Tibial nerve (tissue), 4 donors: ENCODE data around the gene LCP1. TPM values are rescaled to one million over a fixed set of nuclear protein-coding genes. Genes with fewer than 3 reads are reported as not detected.
A peak's percentile ranks its signal among the peaks of the same experiment; 100 is the strongest.

Source experiments
- DNase-seq, 2 donors: peaks; one replicate each; pipeline ENCODE4 v3.0.0-alpha.2; 2019; ENCODE audit warnings: low spot score in 2 of 2
- H3K27ac ChIP-seq, 4 donors: fragments of 200-600 bp; sonication (generic) in 3 of 4; one replicate each; pipeline ENCODE4 v1.5.1; 2017 to 2019; ENCODE audit warnings: mild to moderate bottlenecking in 1 of 4
- H3K27me3 ChIP-seq, 2 donors: fragments of 200-600 bp; sonication (generic) in 1 of 2; one replicate each; pipeline versions ENCODE4 v1.5.1 to v1.6.0; 2017 to 2019
- H3K36me3 ChIP-seq, 3 donors: fragments of 200-600 bp; sonication (generic); one replicate each; pipeline ENCODE4 v1.5.1; 2018 to 2019
- H3K4me1 ChIP-seq, 4 donors: fragments of 200-600 bp; sonication (generic) in 3 of 4; one replicate each; pipeline ENCODE4 v1.5.1; 2017 to 2019
- H3K4me3 ChIP-seq, 4 donors: fragments of 200-600 bp; sonication (generic) in 3 of 4; one replicate each; pipeline ENCODE4 v1.5.1; 2017 to 2019; ENCODE audit warnings: mild to moderate bottlenecking in 1 of 4, moderate library complexity in 1 of 4
- H3K9me3 ChIP-seq, 4 donors: fragments of 200-600 bp; sonication (generic) in 3 of 4; one replicate each; pipeline ENCODE4 v1.5.1; 2017 to 2019
- CTCF ChIP-seq, 5 experiments: fragments of 200-600 bp in 3 of 5; fragments of 450-650 bp in 2 of 5; sonication (generic) in 3 of 5; IDR thresholded peaks; one replicate each; pipeline ENCODE4 v1.5.1; 2016 to 2019; ENCODE audit warnings: antibody characterized with exemption in 5 of 5, mild to moderate bottlenecking in 3 of 5, moderate library complexity in 2 of 5
- EP300 ChIP-seq, 2 donors: sonication (generic); formaldehyde crosslinking; IDR thresholded peaks; one replicate each; pipeline ENCODE4 v1.6.1; 2017; ENCODE audit warnings: antibody characterized with exemption in 2 of 2, mild to moderate bottlenecking in 1 of 2
- POLR2A ChIP-seq, 2 donors: fragments of 450-650 bp; IDR thresholded peaks; one replicate each; pipeline ENCODE4 v1.6.1; 2017; ENCODE audit warnings: antibody characterized with exemption in 2 of 2, mild to moderate bottlenecking in 2 of 2, moderate library complexity in 2 of 2
- WGBS, 2 donors: methylation state at CpG; one replicate each; pipeline ENCODE4 v1.1.5; 2018; 5-methylcytosine and 5-hydroxymethylcytosine counted together
- total RNA-seq, 4 donors: library from RNA; depleted of rRNA; stranded (reverse); fragments of >200 nt; gene quantifications; one replicate each; pipeline ENCODE4 v1.1.0, GENCODE V29; 2016

Gene LCP1
- total RNA-seq, 4 donors from 2014 or later: 18.1 to 62.7 (median 22.4) TPM

GRCh38 chr13:46169758-46170157, 12.2 kb downstream of the LCP1 start:
- Histone ChIP-seq H3K4me1 (peaks cover 0 to 38% (median 19%) of the 10 kb centered on the region in 4 donors), H3K27me3 (no peaks in the 10 kb centered on the region), H3K9me3 (no peaks in the 10 kb centered on the region), H3K4me3 (no peak overlapping the region), H3K36me3 (no peaks in the 10 kb centered on the region), H3K27ac (no peak overlapping the region)
- WGBS, 2 donors: 89 to 100% methylated on average over 2 of the region's 2 CpGs
- TF ChIP-seq POLR2A (IDR thresholded peaks at IDR 0.05): no peak
- TF ChIP-seq CTCF (IDR thresholded peaks at IDR 0.05): no peak
- no peak for TF ChIP-seq EP300 (IDR thresholded peaks at IDR 0.05)
- DNase-seq: no peak

DNA sequence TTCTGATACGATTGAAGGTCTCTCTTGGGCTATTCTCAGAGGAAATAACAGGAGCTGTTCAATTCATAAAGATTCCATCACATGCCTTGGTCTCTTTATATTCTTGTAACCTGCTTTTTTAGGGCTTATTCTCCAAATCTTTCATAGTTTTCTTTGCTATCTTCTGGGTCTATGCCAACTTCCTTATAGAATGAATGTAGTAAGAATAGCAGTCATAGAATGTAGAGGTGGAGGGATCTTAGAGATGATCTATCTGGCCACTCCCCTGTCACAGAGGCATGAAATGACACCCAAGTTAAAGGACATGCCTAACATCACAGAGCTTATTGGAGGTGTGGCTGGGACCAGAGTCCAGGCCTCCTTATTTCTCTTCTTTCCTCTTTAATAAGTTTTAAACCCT, 13.2 kb downstream of the LCP1 start:
- Histone ChIP-seq H3K4me3 (no peak overlapping the region), H3K27me3 (no peaks in the 10 kb centered on the region), H3K36me3 (no peaks in the 10 kb centered on the region), H3K4me1 (peaks cover 0 to 36% (median 19%) of the 10 kb centered on the region in 4 donors), H3K9me3 (no peaks in the 10 kb centered on the region), H3K27ac (no peak overlapping the region)
- WGBS, 2 donors: 33 to 44% methylated on average over 1 of the region's 1 CpG
- DNase-seq: no peak
- no peak for TF ChIP-seq EP300 (IDR thresholded peaks at IDR 0.05)
- TF ChIP-seq POLR2A (IDR thresholded peaks at IDR 0.05): no peak
- no peak for TF ChIP-seq CTCF (IDR thresholded peaks at IDR 0.05)

DNA sequence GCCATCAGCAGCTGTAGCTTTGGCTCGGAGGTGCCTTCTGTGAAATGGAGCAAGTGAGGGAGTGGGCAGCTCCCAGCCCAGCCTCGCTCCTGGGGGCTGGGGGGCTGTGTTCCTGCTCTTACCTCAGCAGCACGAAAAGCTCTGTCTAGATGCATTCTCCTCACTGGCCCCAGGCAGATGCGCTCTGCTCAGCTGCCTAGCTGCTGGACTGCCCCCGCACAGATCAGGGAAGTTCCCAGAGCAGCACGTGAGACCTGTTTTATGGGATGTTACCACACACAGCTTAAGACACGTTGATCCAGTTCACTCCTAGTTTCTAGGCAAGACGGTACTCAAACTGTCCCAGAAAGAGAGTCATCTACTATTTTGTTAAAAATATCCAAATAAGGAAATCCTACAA, 13.6 kb downstream of the LCP1 start:
- Histone ChIP-seq H3K4me3 (no peak overlapping the region), H3K36me3 (no peaks in the 10 kb centered on the region), H3K4me1 (peaks cover 0 to 31% (median 19%) of the 10 kb centered on the region in 4 donors), H3K9me3 (no peaks in the 10 kb centered on the region), H3K27me3 (no peaks in the 10 kb centered on the region), H3K27ac (no peak overlapping the region)
- 32 to 41% methylated on average over 8 of the region's 8 CpGs for WGBS, 2 donors
- TF ChIP-seq EP300 (IDR thresholded peaks at IDR 0.05) (peak in 1 of 2 donors; percentile 51), POLR2A (IDR thresholded peaks at IDR 0.05) (no peak)
- peak in 1 of 2 donors; percentile 45 for DNase-seq

GRCh38 chr13:46166947-46167610, 14.9 kb downstream of the LCP1 start:
- Histone ChIP-seq H3K4me3 (no peak overlapping the region), H3K27me3 (no peaks in the 10 kb centered on the region), H3K4me1 (peaks cover 0 to 25% (median 17%) of the 10 kb centered on the region in 4 donors), H3K36me3 (no peaks in the 10 kb centered on the region), H3K27ac (no peak overlapping the region), H3K9me3 (no peaks in the 10 kb centered on the region)
- no peak for TF ChIP-seq EP300 (IDR thresholded peaks at IDR 0.05)
- TF ChIP-seq POLR2A (IDR thresholded peaks at IDR 0.05): no peak
- TF ChIP-seq CTCF (IDR thresholded peaks at IDR 0.05): no peak
- WGBS, 2 donors: 72 to 73% methylated on average over 3 of the region's 3 CpGs
- no peak for DNase-seq

DNA sequence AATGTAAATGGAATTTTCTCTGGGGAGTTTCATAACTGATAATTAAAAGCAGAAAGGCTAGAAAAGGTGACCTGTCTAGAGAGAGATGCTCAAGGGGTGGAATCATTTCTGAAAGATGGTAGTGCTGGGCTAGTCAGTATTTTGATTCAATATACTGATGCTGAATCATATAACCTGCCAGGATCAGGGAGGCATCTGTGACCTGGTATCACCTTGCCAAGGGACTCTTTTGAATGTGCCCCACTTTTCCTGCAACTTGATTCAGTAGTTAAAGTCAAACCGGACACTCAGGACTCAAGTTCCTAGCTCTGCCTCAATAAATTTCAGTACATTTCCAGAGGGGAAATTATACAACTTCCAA, 15.8 kb downstream of the LCP1 start:
- TF ChIP-seq POLR2A (IDR thresholded peaks at IDR 0.05) (no peak), EP300 (IDR thresholded peaks at IDR 0.05) (no peak), CTCF (IDR thresholded peaks at IDR 0.05) (no peak)
- Histone ChIP-seq H3K9me3 (no peaks in the 10 kb centered on the region), H3K4me1 (peaks cover 0 to 17% (median 13%) of the 10 kb centered on the region in 4 donors), H3K36me3 (no peaks in the 10 kb centered on the region), H3K27ac (no peak overlapping the region), H3K27me3 (no peaks in the 10 kb centered on the region), H3K4me3 (no peak overlapping the region)
- WGBS, 2 donors: 72 to 81% methylated on average over 1 of the region's 1 CpG
- no peak for DNase-seq
